ENCODE measurements around the gene HTD2. TPM values are rescaled to one million over a fixed set of nuclear protein-coding genes. Genes with fewer than 3 reads are reported as not detected.
A peak's percentile ranks its signal among the peaks of the same experiment; 100 is the strongest.
"Not testable (repeated sequence)": the region's sequence is repeated elsewhere in the genome, so short reads cannot be mapped to it uniquely, and the experiment has no call there.

Gene HTD2
- polyA plus RNA-seq, 2 of the 4 experiments (the other 2 are of a cell fraction) = 4.6 to 8.4 TPM

- TF ChIP-seq, protein P1, sequence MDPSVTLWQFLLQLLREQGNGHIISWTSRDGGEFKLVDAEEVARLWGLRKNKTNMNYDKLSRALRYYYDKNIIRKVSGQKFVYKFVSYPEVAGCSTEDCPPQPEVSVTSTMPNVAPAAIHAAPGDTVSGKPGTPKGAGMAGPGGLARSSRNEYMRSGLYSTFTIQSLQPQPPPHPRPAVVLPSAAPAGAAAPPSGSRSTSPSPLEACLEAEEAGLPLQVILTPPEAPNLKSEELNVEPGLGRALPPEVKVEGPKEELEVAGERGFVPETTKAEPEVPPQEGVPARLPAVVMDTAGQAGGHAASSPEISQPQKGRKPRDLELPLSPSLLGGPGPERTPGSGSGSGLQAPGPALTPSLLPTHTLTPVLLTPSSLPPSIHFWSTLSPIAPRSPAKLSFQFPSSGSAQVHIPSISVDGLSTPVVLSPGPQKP (IDR thresholded peaks at IDR 0.05; ENCODE audit: low read depth, low read length) = no peak
- TF ChIP-seq EHF (CRISPR knock-in tag; IDR thresholded peaks at IDR 0.05) = no peak
These were observed 39.7 kb upstream of the HTD2 start (continued) for GRCh38 chr3:58266577-58266976.

DNA sequence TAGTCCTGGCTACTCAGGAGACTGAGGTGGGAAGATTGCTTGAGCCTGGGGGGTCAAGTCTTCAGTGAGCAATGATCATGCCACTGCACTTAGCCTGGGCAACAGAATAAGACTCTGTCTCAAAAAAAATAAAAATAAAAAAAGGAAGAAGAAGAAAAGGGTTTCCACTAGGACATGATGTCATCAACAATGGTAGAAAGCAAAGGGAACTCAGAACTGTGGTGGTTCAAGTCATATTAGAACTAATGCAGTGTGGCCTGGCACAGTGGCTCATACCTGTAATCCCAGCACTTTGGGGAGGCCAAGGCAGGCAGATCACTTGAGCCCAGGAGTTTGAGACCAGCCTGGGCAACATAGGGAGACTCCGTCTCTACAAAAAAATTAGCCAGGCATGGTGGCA lies 38.8 kb upstream of the HTD2 start:
- DNase-seq (ENCODE audit: low read depth in 1 of 2, low spot score in 1 of 2); FAIRE-seq; H3K4me1 ChIP-seq; H3K27ac ChIP-seq; ATAC-seq; H3K9me3 ChIP-seq; POLR2A ChIA-PET; CTCF ChIA-PET; H3K4me2 ChIP-seq; H3K4me3 ChIP-seq: not testable (repeated sequence)
- 100% methylated on average over 1 of the region's 1 CpG for WGBS (ENCODE audit: missing lambda C conversion rate)

DNA sequence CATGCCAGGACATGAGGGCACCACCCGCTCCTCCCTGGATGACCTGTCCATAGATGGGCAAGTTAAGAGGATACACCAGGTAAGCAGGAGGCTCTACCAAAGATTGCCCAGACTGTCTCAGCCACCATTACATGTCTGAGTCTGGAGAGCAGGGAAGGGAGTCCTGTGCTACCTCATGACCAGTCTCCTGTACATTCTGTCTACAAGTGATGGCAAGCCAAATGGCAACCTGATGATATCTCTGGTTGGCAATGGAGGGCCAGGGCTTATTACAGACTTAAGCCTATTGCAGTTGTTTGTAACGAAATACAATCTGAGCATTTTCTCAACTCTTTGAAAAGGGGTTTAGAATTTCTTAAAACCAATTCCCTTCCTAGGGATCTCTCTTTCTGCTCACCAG lies 37.0 kb upstream of the HTD2 start:
- POLR2A ChIA-PET = no interaction called here
- Histone ChIP-seq H3K4me1 (peaks cover 10% of the 10 kb centered on the region), H3K4me3 (no peak overlapping the region), H3K27ac (no peak overlapping the region), H3K4me2 (no peak overlapping the region), H3K9me3 (no peaks in the 10 kb centered on the region)
- DNase-seq (ENCODE audit: low read depth in 1 of 2, low spot score in 1 of 2) (no peak), FAIRE-seq (no peak), ATAC-seq (no peak)
- WGBS (ENCODE audit: missing lambda C conversion rate) = 88% methylated on average over 2 of the region's 2 CpGs
- TF ChIP-seq EHMT2 (IDR thresholded peaks at IDR 0.05; ENCODE audit: low read depth) (no peak), RAD21 (conservative IDR thresholded peaks at IDR 0.05 in 1 of 2, IDR thresholded peaks at IDR 0.05 in 1 of 2) (no peak), FOSB (CRISPR knock-in tag; IDR thresholded peaks at IDR 0.05) (no peak), PHF8 (IDR thresholded peaks at IDR 0.05; ENCODE audit: borderline replicate concordance, low read depth) (no peak), KDM1A (IDR thresholded peaks at IDR 0.05; ENCODE audit: low read depth) (no peak), TFCP2L1 (CRISPR knock-in tag; IDR thresholded peaks at IDR 0.05) (no peak), POLR2A (IDR thresholded peaks at IDR 0.05; ENCODE audit: low read length) (no peak)
- CTCF ChIA-PET = no interaction called here

DNA sequence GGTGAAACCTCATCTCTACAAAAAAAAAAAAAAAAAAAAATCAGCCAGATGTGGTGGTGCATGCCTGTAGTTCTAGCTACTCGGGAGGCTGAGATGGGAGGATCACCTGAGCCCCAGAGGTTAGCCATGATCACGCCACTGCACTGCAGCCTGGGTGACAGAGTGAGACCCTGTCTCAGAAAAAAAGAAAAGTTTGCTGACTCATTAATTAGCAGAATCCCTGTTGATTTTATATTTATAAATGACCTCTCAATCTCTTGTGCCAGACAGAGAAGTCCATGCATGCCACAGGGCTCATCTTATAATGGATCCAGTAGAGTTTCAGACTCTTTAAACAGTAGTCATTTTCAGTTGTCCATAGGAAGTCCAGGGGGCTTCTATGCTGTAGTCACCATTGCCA lies 35.8 kb upstream of the HTD2 start:
- Histone ChIP-seq H3K9me3 (no peaks in the 10 kb centered on the region), H3K4me2 (no peak overlapping the region), H3K27ac (no peak overlapping the region), H3K4me3 (no peak overlapping the region), H3K4me1 (peaks cover 10% of the 10 kb centered on the region)
- ATAC-seq (no peak), DNase-seq (ENCODE audit: low read depth in 1 of 2, low spot score in 1 of 2) (no peak), FAIRE-seq (no peak)
- ChIA-PET POLR2A (no interaction called here), CTCF (interaction anchor here (3.8 kb wide), 1 partner anchor 53 kb away, joined by 19 read pairs; no protein-coding TSS in a partner anchor)
- 85% methylated on average over 2 of the region's 2 CpGs for WGBS (ENCODE audit: missing lambda C conversion rate)
- peak; percentile 36 for TF ChIP-seq MAFK (IDR thresholded peaks at IDR 0.05; ENCODE audit: partially characterized antibody)
- no peak for TF ChIP-seq CBX2 (IDR thresholded peaks at IDR 0.05; ENCODE audit: borderline replicate concordance, low read depth)

DNA sequence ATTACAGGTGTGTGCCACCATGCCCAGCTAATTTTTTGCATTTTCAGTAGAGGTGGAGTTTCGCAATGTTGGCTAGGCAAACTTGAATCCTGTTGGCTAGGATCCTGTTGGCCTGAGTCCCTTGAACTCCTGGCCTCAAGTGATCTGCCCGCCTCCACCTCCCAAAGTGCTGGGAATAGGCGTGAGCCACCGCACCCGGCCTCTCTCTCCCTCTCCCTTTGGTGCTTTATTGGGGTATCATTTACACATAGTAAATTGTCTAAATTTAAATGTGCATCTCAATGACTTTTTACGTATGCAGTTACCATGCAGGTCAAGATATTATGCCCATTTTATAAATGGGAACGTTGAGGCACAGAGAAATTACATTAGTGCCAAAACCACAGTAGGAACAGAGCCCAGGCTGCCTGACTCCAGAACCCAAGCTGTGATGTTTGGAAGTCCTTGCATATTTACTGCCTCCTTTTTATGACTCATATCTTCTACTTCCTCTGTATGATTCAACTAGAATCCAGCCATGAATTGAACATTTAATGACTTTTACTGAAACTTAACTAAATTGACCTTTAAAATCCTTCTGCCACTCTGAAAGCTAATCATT lies 34.3 kb upstream of the HTD2 start:
- Histone ChIP-seq H3K4me3 (no peak overlapping the region), H3K4me2 (peak overlapping the region; percentile 46; the same call in 2 of the 3 replicates), H3K9me3 (no peaks in the 10 kb centered on the region), H3K4me1 (peaks cover 10% of the 10 kb centered on the region), H3K27ac (peak overlapping the region in 1 of 2 experiments; percentile 61; a peak in 2 of 6 replicates)
- POLR2A ChIA-PET = no interaction called here
- DNase-seq (ENCODE audit: low read depth in 1 of 2, low spot score in 1 of 2) (peak; percentile 42 to 49), ATAC-seq (peak in 1 of 2 experiments; percentile 64; a peak in 2 of 6 replicates), FAIRE-seq (no peak)
- CTCF ChIA-PET = interaction anchor here (0.6 to 3.8 kb wide), 4 partner anchors 28 to 520 kb away, joined by 3 to 19 read pairs (median 4); no protein-coding TSS in a partner anchor
- WGBS (ENCODE audit: missing lambda C conversion rate) = 68% methylated on average over 6 of the region's 7 CpGs
- TF ChIP-seq EP300 (IDR thresholded peaks at IDR 0.05) (no peak), CEBPB (IDR thresholded peaks at IDR 0.05) (peak in 1 of 2 experiments; percentile 54; a peak in 2 of 4 replicates), USF2 (IDR thresholded peaks at IDR 0.05) (no peak), RNF2 (IDR thresholded peaks at IDR 0.05; ENCODE audit: borderline replicate concordance, low read depth) (no peak), TFCP2L1 (CRISPR knock-in tag; IDR thresholded peaks at IDR 0.05) (no peak), MAZ (IDR thresholded peaks at IDR 0.05; ENCODE audit: borderline replicate concordance, low read depth, low read length) (no peak), EHF (CRISPR knock-in tag; IDR thresholded peaks at IDR 0.05) (no peak), MAX (IDR thresholded peaks at IDR 0.05) (no peak), ESRRA (IDR thresholded peaks at IDR 0.05; ENCODE audit: borderline replicate concordance, low read length) (no peak), KDM1A (IDR thresholded peaks at IDR 0.05; ENCODE audit: low read depth) (peak; percentile 41; the same call in 1 of the 2 replicates), PHF8 (IDR thresholded peaks at IDR 0.05; ENCODE audit: borderline replicate concordance, low read depth) (no peak), RARB (CRISPR knock-in tag; IDR thresholded peaks at IDR 0.05) (no peak), MYC (IDR thresholded peaks at IDR 0.05; ENCODE audit: borderline replicate concordance, low read length) (no peak), CBX8 (IDR thresholded peaks at IDR 0.05) (no peak), CHD2 (IDR thresholded peaks at IDR 0.05; ENCODE audit: low read length, partially characterized antibody) (no peak)
- TF ChIP-seq, protein P2, sequence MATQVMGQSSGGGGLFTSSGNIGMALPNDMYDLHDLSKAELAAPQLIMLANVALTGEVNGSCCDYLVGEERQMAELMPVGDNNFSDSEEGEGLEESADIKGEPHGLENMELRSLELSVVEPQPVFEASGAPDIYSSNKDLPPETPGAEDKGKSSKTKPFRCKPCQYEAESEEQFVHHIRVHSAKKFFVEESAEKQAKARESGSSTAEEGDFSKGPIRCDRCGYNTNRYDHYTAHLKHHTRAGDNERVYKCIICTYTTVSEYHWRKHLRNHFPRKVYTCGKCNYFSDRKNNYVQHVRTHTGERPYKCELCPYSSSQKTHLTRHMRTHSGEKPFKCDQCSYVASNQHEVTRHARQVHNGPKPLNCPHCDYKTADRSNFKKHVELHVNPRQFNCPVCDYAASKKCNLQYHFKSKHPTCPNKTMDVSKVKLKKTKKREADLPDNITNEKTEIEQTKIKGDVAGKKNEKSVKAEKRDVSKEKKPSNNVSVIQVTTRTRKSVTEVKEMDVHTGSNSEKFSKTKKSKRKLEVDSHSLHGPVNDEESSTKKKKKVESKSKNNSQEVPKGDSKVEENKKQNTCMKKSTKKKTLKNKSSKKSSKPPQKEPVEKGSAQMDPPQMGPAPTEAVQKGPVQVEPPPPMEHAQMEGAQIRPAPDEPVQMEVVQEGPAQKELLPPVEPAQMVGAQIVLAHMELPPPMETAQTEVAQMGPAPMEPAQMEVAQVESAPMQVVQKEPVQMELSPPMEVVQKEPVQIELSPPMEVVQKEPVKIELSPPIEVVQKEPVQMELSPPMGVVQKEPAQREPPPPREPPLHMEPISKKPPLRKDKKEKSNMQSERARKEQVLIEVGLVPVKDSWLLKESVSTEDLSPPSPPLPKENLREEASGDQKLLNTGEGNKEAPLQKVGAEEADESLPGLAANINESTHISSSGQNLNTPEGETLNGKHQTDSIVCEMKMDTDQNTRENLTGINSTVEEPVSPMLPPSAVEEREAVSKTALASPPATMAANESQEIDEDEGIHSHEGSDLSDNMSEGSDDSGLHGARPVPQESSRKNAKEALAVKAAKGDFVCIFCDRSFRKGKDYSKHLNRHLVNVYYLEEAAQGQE (IDR thresholded peaks at IDR 0.05) = no peak

Measured in A549 (cell line).